Thoracic aorta (tissue), 2 donors: ENCODE results near the gene TPPP2. TPM values are rescaled to one million over a fixed set of nuclear protein-coding genes. Genes with fewer than 3 reads are reported as not detected.

Source experiments
- ATAC-seq: fragments of 150-250 bp; one replicate; pipeline ENCODE4 v1.8.0; 2017; ENCODE audit warnings: low read depth; ENCODE audit not compliant: insufficient number of reproducible peaks, low FRiP score
- DNase-seq: peaks from one replicate; pipeline ENCODE4 v3.0.0-alpha.2; 2020; ENCODE audit warnings: low spot score
- H3K27ac ChIP-seq, 2 donors: fragments of 200-600 bp; sonication (generic); 1 replicate in 1 of 2; 2 replicates in 1 of 2; pipeline ENCODE4 v1.5.1; 2016; ENCODE audit warnings: mild to moderate bottlenecking in 2 of 2, moderate library complexity in 2 of 2
- H3K27me3 ChIP-seq: fragments of 200-600 bp; sonication (generic); replicated peaks from 2 replicates; pipeline ENCODE4 v1.6.0; 2016; ENCODE audit warnings: mild to moderate bottlenecking; ENCODE audit not compliant: insufficient read depth
- H3K36me3 ChIP-seq: fragments of 200-600 bp; sonication (generic); one replicate; pipeline ENCODE4 v1.5.1; 2016
- H3K4me1 ChIP-seq, 2 donors: fragments of 200-600 bp; sonication (generic); 1 replicate in 1 of 2; 2 replicates in 1 of 2; pipeline versions ENCODE4 v1.5.1 to v1.6.0; 2016; ENCODE audit warnings: low read depth in 2 of 2, mild to moderate bottlenecking in 1 of 2; ENCODE audit not compliant: control insufficient read depth in 1 of 2
- H3K4me3 ChIP-seq: fragments of 200-600 bp; sonication (generic); 2 replicates; pipeline ENCODE4 v1.5.1; 2016; ENCODE audit warnings: mild to moderate bottlenecking
- H3K9me3 ChIP-seq: fragments of 200-600 bp; sonication (generic); 2 replicates; pipeline ENCODE4 v1.5.1; 2016
- total RNA-seq, 2 donors: library from RNA; depleted of rRNA; stranded (reverse); fragments of >200 nt; gene quantifications; one replicate each; pipeline versions ENCODE4 v1.1.0 to v1.2.3, GENCODE V29; 2016
- TF ChIP-seq, protein P1 (sequence below): fragments of 200-600 bp; sonication (generic); IDR thresholded peaks from one replicate; pipeline ENCODE4 v1.5.1; 2019; ENCODE audit warnings: antibody characterized with exemption

Gene TPPP2
- total RNA-seq, 2 donors from 2014 or later, result not detected

DNA sequence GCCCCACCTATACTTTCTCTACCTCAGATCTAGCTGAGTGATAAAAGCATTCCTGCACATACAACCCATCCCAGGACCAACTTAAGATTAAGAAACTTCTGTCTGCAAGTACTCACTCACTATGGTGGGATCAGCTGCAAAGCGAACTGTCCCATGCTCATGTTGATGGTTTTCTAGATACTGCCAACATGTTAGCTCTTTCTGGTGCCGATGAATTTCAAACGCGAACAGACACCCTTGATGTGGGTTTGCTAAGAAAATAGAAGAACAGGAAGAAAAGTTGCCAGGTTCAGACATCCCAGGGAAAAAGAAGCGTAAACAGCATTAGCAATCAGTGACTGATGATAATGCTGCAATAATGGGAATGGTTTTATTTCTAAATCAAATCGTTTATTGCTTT is 32.5 kb upstream of the TPPP2 start:
- Histone ChIP-seq H3K9me3 (no peaks in the 10 kb centered on the region), H3K4me1 (peaks cover 0 to 6% of the 10 kb centered on the region in 2 donors), H3K27ac (no peak overlapping the region), H3K27me3 (no peaks in the 10 kb centered on the region), H3K36me3 (peaks cover 32% of the 10 kb centered on the region), H3K4me3 (no peak overlapping the region)
- DNase-seq, result no peak
- TF ChIP-seq, protein P1, sequence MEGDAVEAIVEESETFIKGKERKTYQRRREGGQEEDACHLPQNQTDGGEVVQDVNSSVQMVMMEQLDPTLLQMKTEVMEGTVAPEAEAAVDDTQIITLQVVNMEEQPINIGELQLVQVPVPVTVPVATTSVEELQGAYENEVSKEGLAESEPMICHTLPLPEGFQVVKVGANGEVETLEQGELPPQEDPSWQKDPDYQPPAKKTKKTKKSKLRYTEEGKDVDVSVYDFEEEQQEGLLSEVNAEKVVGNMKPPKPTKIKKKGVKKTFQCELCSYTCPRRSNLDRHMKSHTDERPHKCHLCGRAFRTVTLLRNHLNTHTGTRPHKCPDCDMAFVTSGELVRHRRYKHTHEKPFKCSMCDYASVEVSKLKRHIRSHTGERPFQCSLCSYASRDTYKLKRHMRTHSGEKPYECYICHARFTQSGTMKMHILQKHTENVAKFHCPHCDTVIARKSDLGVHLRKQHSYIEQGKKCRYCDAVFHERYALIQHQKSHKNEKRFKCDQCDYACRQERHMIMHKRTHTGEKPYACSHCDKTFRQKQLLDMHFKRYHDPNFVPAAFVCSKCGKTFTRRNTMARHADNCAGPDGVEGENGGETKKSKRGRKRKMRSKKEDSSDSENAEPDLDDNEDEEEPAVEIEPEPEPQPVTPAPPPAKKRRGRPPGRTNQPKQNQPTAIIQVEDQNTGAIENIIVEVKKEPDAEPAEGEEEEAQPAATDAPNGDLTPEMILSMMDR, result no peak
- ATAC-seq, result no peak

- no peak overlapping the region for H3K27ac ChIP-seq
Observed at GRCh38 chr14:20998139-20998538, 31.9 kb upstream of the TPPP2 start.

DNA sequence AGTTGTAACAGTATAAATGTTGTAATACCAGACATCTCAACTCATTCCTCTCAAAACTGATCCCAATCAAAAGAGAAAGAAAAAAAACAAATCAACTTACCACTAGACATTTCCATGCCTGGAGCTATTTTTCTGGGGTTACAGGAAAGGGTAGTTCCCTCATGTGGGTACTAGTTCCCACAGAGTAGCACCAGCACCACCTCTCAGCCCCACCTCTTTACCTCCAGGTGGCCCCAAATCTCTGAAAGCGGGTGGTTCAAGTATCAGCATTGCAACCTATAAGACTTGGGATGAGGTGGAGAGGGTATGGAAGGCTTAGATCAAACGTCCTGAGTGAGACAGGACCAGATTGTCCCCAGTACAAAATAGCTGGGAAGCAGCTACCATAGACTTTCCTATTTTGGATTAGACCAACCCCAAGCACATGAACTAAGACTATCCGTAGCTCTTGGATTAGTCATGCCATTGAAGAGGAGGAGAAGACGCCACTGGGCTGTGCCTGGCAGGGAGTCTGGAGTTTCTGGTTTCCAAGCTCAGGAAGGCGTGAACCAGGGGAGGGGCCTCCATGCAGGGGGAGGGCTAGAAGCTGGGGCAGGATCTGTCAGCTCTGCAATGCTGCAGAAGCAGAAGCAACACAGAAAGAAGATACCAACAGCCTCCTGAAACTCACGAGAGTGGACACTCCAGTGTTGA is 31.2 kb upstream of the TPPP2 start, which contains the start of gene SLC39A2:
Gene SLC39A2 (plus strand): TSS at position 620 of the 693 bp plus-strand sequence. CDS start 154 bp downstream, outside the sequence.
- Histone ChIP-seq H3K4me3 (no peak within 1 kb of the TSS), H3K9me3 (no peaks in the 10 kb centered on the region), H3K27ac (no peak within 1 kb of the TSS), H3K27me3 (no peaks in the 10 kb centered on the region), H3K4me1 (peaks cover 0 to 6% of the 10 kb centered on the region in 2 donors), H3K36me3 (peaks cover 26% of the 10 kb centered on the region)
- DNase-seq, result no peak
- no peak for ATAC-seq
- TF ChIP-seq, protein P1, result no peak

More at GRCh38 chr14:20998139-20998538, 31.9 kb upstream of the TPPP2 start:
- DNase-seq, result no peak
- ATAC-seq, result no peak
- Histone ChIP-seq H3K4me3 (no peak overlapping the region), H3K27me3 (no peaks in the 10 kb centered on the region), H3K36me3 (peaks cover 26% of the 10 kb centered on the region), H3K9me3 (no peaks in the 10 kb centered on the region), H3K4me1 (peaks cover 0 to 6% of the 10 kb centered on the region in 2 donors)
- TF ChIP-seq, protein P1, result no peak

- DNase-seq (no peak), ATAC-seq (no peak)
- no peaks in the 10 kb centered on the region for H3K9me3 ChIP-seq
- H3K36me3 ChIP-seq, result peaks cover 21% of the 10 kb centered on the region
- TF ChIP-seq, protein P1, result no peak
- H3K27me3 ChIP-seq, result no peaks in the 10 kb centered on the region
- no peak overlapping the region for H3K4me3 ChIP-seq
- H3K27ac ChIP-seq, result no peak overlapping the region
- H3K4me1 ChIP-seq, result peaks cover 0 to 6% of the 10 kb centered on the region in 2 donors
Observed at GRCh38 chr14:20999591-20999990, 30.4 kb upstream of the TPPP2 start.

DNA sequence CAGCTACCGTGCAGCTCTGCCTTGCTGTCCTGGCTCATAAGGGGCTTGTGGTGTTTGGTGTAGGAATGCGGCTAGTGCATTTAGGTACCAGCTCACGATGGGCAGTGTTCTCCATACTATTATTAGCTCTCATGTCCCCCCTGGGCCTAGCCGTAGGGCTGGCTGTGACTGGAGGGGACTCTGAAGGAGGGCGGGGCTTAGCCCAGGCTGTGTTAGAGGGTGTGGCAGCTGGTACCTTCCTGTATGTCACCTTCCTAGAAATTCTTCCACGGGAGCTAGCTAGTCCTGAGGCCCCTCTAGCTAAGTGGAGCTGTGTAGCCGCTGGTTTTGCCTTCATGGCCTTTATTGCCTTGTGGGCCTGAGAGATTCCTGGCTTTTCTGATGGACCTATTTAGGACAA is 28.8 kb upstream of the TPPP2 start:
- H3K27me3 ChIP-seq, result no peaks in the 10 kb centered on the region
- no peaks in the 10 kb centered on the region for H3K9me3 ChIP-seq
- H3K27ac ChIP-seq, result no peak overlapping the region
- ATAC-seq (no peak), DNase-seq (no peak)
- TF ChIP-seq, protein P1, result no peak
- peaks cover 5% of the 10 kb centered on the region for H3K36me3 ChIP-seq
- H3K4me3 ChIP-seq, result no peak overlapping the region
- H3K4me1 ChIP-seq, result peaks cover 0 to 6% of the 10 kb centered on the region in 2 donors
